Measurements from ENCODE around the gene AKT1. TPM values are rescaled to one million over a fixed set of nuclear protein-coding genes. Genes with fewer than 3 reads are reported as not detected.

Gene AKT1
- total RNA-seq, 1 donor = 188 TPM

- Histone ChIP-seq H3K79me2 (ENCODE audit: insufficient read depth, low read length) (no peaks in the 10 kb centered on the region), H3K4me2 (ENCODE audit: insufficient read depth, low read length) (no peak overlapping the region), H2AFZ (ENCODE audit: low read length) (no peak overlapping the region)
These were observed 9.8 kb upstream of the AKT1 start for GRCh38 chr14:104805326-104805678.

GRCh38 chr14:104804481-104805325 lies 9.2 kb upstream of the AKT1 start:
- no peak overlapping the region for H2AFZ ChIP-seq (ENCODE audit: low read length)
- H3K79me2 ChIP-seq (ENCODE audit: insufficient read depth, low read length) = no peaks in the 10 kb centered on the region
- peaks cover 7% of the 10 kb centered on the region for H4K20me1 ChIP-seq (ENCODE audit: insufficient read depth, low read length)
- no peaks in the 10 kb centered on the region for H3K9me3 ChIP-seq (ENCODE audit: low read depth, low read length)
- DNase-seq (ENCODE audit: insufficient read length, low spot score, missing footprints) = peak; percentile 62
- no peak overlapping the region for H3K4me2 ChIP-seq (ENCODE audit: insufficient read depth, low read length)
- TF ChIP-seq CTCF (IDR thresholded peaks at IDR 0.05; ENCODE audit: extremely low read depth, low read depth, low read length) = no peak
- peaks cover 14% of the 10 kb centered on the region for H3K4me1 ChIP-seq (ENCODE audit: insufficient read depth, low read length)
- peaks cover 2% of the 10 kb centered on the region for H3K27me3 ChIP-seq (ENCODE audit: insufficient read depth, low read length)
- no peaks in the 10 kb centered on the region for H3K36me3 ChIP-seq (ENCODE audit: insufficient read depth, low read length)
- no peak overlapping the region for H3K4me3 ChIP-seq (ENCODE audit: insufficient read depth, low read length)
- H3K27ac ChIP-seq (ENCODE audit: low read depth, low read length) = no peak overlapping the region

More at GRCh38 chr14:104805326-104805678, 9.8 kb upstream of the AKT1 start:
- Histone ChIP-seq H3K36me3 (ENCODE audit: insufficient read depth, low read length) (no peaks in the 10 kb centered on the region), H3K9me3 (ENCODE audit: low read depth, low read length) (no peaks in the 10 kb centered on the region), H3K27me3 (ENCODE audit: insufficient read depth, low read length) (no peaks in the 10 kb centered on the region), H4K20me1 (ENCODE audit: insufficient read depth, low read length) (peaks cover 7% of the 10 kb centered on the region), H3K4me3 (ENCODE audit: insufficient read depth, low read length) (no peak overlapping the region), H3K27ac (ENCODE audit: low read depth, low read length) (no peak overlapping the region), H3K4me1 (ENCODE audit: insufficient read depth, low read length) (peaks cover 11% of the 10 kb centered on the region)
- peak; percentile 99 for DNase-seq (ENCODE audit: insufficient read length, low spot score, missing footprints)
- TF ChIP-seq CTCF (IDR thresholded peaks at IDR 0.05; ENCODE audit: extremely low read depth, low read depth, low read length) = no peak

- Histone ChIP-seq H3K4me2 (ENCODE audit: insufficient read depth, low read length) (no peak overlapping the region), H4K20me1 (ENCODE audit: insufficient read depth, low read length) (peaks cover 7% of the 10 kb centered on the region), H3K9me3 (ENCODE audit: low read depth, low read length) (no peaks in the 10 kb centered on the region), H3K4me3 (ENCODE audit: insufficient read depth, low read length) (no peak overlapping the region), H3K4me1 (ENCODE audit: insufficient read depth, low read length) (peaks cover 16% of the 10 kb centered on the region), H2AFZ (ENCODE audit: low read length) (no peak overlapping the region), H3K27ac (ENCODE audit: low read depth, low read length) (no peak overlapping the region), H3K27me3 (ENCODE audit: insufficient read depth, low read length) (peaks cover 2% of the 10 kb centered on the region), H3K36me3 (ENCODE audit: insufficient read depth, low read length) (no peaks in the 10 kb centered on the region), H3K79me2 (ENCODE audit: insufficient read depth, low read length) (no peaks in the 10 kb centered on the region)
- no peak for DNase-seq (ENCODE audit: insufficient read length, low spot score, missing footprints)
- TF ChIP-seq CTCF (IDR thresholded peaks at IDR 0.05; ENCODE audit: extremely low read depth, low read depth, low read length) = no peak
These were observed 8.4 kb upstream of the AKT1 start for GRCh38 chr14:104803912-104804410.

GRCh38 chr14:104803280-104803911 lies 7.8 kb upstream of the AKT1 start:
- H4K20me1 ChIP-seq (ENCODE audit: insufficient read depth, low read length) = peaks cover 7% of the 10 kb centered on the region
- H3K36me3 ChIP-seq (ENCODE audit: insufficient read depth, low read length) = no peaks in the 10 kb centered on the region
- no peak overlapping the region for H3K27ac ChIP-seq (ENCODE audit: low read depth, low read length)
- H3K9me3 ChIP-seq (ENCODE audit: low read depth, low read length) = no peaks in the 10 kb centered on the region
- H2AFZ ChIP-seq (ENCODE audit: low read length) = no peak overlapping the region
- peak; percentile 96 for DNase-seq (ENCODE audit: insufficient read length, low spot score, missing footprints)
- H3K4me1 ChIP-seq (ENCODE audit: insufficient read depth, low read length) = peaks cover 16% of the 10 kb centered on the region
- no peak for TF ChIP-seq CTCF (IDR thresholded peaks at IDR 0.05; ENCODE audit: extremely low read depth, low read depth, low read length)
- H3K27me3 ChIP-seq (ENCODE audit: insufficient read depth, low read length) = peaks cover 2% of the 10 kb centered on the region
- H3K79me2 ChIP-seq (ENCODE audit: insufficient read depth, low read length) = no peaks in the 10 kb centered on the region
- H3K4me3 ChIP-seq (ENCODE audit: insufficient read depth, low read length) = no peak overlapping the region
- H3K4me2 ChIP-seq (ENCODE audit: insufficient read depth, low read length) = no peak overlapping the region

Data from osteoblast (primary cell).